ENCODE results near the gene POGZ. TPM values are rescaled to one million over a fixed set of nuclear protein-coding genes. Genes with fewer than 3 reads are reported as not detected.

Gene POGZ
- total RNA-seq, 1 donor from 2014 or later = 36.4 TPM

DNA sequence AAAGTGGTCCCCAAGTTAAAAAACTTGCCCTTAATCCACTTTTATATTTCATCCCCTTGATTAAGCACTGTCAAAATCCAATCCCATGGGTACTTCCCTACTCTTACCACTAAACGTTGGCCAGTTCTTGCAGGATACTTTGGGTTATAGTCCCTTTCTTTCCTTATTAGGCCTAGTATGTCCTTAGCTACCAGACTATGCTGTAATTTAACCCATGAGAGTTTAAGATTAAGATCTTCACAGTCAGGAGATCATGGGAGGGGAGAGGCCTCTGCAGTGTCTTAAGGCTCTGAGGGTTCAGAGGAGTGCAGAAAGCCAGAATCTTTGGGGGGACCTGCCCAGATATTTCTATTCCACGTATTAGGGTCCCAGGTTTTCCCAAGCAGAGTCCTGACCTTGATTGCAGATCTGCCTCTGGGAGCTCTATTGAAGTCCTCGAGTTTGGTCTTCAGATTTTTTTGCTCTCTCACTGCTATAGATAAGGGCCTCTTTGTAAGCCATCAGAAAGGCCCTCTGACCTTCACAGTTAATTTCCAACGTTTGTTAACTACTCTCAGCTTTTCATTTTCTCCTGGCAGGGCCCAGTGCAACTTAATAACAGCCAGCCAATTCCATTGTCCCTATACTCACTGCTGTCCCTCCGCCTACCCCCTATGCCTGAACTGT is 42.9 kb upstream of the POGZ start:
- no peaks in the 10 kb centered on the region for H3K36me3 ChIP-seq (ENCODE audit: control insufficient read depth, insufficient read depth, low read length)
- TF ChIP-seq, protein P1, sequence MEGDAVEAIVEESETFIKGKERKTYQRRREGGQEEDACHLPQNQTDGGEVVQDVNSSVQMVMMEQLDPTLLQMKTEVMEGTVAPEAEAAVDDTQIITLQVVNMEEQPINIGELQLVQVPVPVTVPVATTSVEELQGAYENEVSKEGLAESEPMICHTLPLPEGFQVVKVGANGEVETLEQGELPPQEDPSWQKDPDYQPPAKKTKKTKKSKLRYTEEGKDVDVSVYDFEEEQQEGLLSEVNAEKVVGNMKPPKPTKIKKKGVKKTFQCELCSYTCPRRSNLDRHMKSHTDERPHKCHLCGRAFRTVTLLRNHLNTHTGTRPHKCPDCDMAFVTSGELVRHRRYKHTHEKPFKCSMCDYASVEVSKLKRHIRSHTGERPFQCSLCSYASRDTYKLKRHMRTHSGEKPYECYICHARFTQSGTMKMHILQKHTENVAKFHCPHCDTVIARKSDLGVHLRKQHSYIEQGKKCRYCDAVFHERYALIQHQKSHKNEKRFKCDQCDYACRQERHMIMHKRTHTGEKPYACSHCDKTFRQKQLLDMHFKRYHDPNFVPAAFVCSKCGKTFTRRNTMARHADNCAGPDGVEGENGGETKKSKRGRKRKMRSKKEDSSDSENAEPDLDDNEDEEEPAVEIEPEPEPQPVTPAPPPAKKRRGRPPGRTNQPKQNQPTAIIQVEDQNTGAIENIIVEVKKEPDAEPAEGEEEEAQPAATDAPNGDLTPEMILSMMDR (IDR thresholded peaks at IDR 0.05; ENCODE audit: insufficient read depth, low read length, poor library complexity, severe bottlenecking) = no peak
- H3K4me3 ChIP-seq (ENCODE audit: low read depth, low read length) = no peak overlapping the region
- no peak for DNase-seq (ENCODE audit: low read depth)
- no peaks in the 10 kb centered on the region for H3K27me3 ChIP-seq (ENCODE audit: control insufficient read depth, insufficient read depth, low read length)

DNA sequence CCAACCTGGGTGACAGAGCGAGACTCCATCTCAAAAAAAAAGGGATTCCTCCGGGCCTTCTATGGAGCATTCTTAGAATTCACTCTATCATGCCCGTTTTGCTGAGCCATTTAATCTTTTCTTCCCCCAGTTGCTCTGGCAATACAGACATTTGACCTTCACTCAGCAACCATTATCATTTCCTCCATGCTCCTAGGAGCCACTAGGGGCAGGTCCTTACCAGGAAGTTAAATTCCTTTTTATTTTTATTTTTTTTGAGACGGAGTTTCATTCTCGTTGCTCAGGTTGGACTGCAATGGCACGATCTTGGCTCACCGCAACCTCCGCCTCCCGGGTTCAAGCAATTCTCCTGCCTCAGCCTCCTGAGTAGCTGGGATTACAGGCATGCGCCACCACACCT is 42.2 kb upstream of the POGZ start:
- no peaks in the 10 kb centered on the region for H3K36me3 ChIP-seq (ENCODE audit: control insufficient read depth, insufficient read depth, low read length)
- no peaks in the 10 kb centered on the region for H3K27me3 ChIP-seq (ENCODE audit: control insufficient read depth, insufficient read depth, low read length)
- TF ChIP-seq, protein P1 (IDR thresholded peaks at IDR 0.05; ENCODE audit: insufficient read depth, low read length, poor library complexity, severe bottlenecking) = peak; percentile 14
- H3K4me3 ChIP-seq (ENCODE audit: low read depth, low read length) = no peak overlapping the region
- no peak for DNase-seq (ENCODE audit: low read depth)

DNA sequence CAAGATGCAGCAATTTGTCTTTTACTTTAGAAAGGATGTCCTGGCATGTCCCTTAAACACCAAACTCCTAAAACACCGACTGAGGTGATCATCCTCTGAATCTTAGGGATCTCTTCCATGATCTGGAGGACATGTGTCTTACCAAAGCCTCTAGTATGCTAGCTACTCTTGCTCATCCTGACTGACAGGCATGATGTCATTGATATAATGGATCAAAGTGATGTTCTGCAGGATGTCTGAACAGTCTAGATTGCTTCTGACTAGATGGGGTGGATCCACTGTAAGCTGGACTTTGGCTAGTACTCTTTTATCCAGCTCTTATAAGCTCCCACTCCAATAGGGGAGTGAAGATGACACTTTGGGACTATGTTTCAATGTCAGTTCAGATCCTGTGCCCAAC is 40.6 kb upstream of the POGZ start:
- Histone ChIP-seq H3K36me3 (ENCODE audit: control insufficient read depth, insufficient read depth, low read length) (no peaks in the 10 kb centered on the region), H3K4me3 (ENCODE audit: low read depth, low read length) (no peak overlapping the region), H3K27me3 (ENCODE audit: control insufficient read depth, insufficient read depth, low read length) (no peaks in the 10 kb centered on the region)
- TF ChIP-seq, protein P1 (IDR thresholded peaks at IDR 0.05; ENCODE audit: insufficient read depth, low read length, poor library complexity, severe bottlenecking) = no peak
- no peak for DNase-seq (ENCODE audit: low read depth)

DNA sequence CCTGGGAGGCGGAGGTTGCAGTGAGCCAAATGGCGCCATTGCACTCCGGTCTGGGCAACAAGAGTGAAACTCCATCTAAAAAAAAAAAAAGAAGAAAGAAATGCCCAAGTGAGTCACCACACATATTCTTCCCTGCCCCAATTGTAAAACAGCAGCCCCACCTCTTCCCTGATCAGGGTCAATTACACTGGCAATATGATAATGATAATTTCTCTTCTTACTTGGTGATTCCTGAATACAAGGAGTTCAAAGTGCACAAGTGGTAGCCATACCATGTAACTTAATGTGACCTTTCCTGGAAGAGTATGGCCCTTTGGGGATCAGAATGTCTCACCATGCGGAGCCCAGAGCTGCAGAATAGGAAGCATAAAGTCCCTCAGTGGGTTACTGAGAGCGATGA is 40.1 kb upstream of the POGZ start:
- no peaks in the 10 kb centered on the region for H3K27me3 ChIP-seq (ENCODE audit: control insufficient read depth, insufficient read depth, low read length)
- TF ChIP-seq, protein P1 (IDR thresholded peaks at IDR 0.05; ENCODE audit: insufficient read depth, low read length, poor library complexity, severe bottlenecking) = no peak
- no peak for DNase-seq (ENCODE audit: low read depth)
- no peaks in the 10 kb centered on the region for H3K36me3 ChIP-seq (ENCODE audit: control insufficient read depth, insufficient read depth, low read length)
- H3K4me3 ChIP-seq (ENCODE audit: low read depth, low read length) = no peak overlapping the region

DNA sequence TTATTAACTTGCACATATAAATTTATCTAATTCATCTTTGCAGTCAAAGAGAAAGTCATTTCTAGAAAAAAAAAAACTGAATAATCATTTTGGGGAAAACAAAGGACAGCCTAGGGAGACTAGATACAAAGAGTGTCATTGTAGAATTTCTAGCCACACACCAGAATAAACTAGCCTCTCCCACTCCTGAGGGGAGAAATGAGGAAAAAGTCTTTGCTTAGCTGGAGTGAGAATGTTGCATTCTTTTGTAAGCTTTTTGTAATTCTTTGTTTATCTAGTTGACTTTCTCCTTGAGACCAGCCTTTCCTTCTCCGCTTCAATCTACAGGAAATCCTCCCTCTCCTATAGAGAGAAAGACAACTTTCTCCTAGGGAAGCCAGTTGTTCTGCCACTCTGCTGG is 36.0 kb upstream of the POGZ start:
- Histone ChIP-seq H3K27me3 (ENCODE audit: control insufficient read depth, insufficient read depth, low read length) (no peaks in the 10 kb centered on the region), H3K36me3 (ENCODE audit: control insufficient read depth, insufficient read depth, low read length) (no peaks in the 10 kb centered on the region), H3K4me3 (ENCODE audit: low read depth, low read length) (no peak overlapping the region)
- TF ChIP-seq, protein P1 (IDR thresholded peaks at IDR 0.05; ENCODE audit: insufficient read depth, low read length, poor library complexity, severe bottlenecking) = no peak
- no peak for DNase-seq (ENCODE audit: low read depth)

DNA sequence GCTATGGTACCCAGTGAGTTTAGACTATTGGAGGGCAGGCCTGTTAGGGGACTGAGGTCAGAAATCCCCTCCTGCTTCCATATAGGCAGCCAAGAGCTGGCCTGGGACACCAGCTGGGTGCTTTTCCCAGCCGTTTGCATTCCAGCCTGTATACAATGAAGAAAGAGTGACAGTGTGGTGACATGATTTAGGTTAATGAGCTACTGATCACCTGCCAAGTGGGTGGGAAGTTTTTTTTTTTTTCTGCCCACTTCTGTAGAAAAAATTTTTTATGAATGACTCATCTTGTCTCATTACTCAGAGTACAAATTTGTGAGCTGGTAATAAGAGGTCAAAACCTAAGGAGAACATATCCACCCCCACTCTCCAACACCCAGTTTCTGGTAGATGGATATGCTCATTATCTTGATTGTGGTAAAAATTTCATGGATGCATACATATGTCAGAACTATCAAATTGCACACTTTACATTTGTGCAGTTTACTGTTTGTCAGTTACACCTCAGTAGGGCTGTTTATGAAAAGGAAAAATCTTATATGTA is 35.5 kb upstream of the POGZ start:
- peak; percentile 65 for DNase-seq (ENCODE audit: low read depth)
- no peak overlapping the region for H3K4me3 ChIP-seq (ENCODE audit: low read depth, low read length)
- TF ChIP-seq, protein P1 (IDR thresholded peaks at IDR 0.05; ENCODE audit: insufficient read depth, low read length, poor library complexity, severe bottlenecking) = no peak
- no peaks in the 10 kb centered on the region for H3K27me3 ChIP-seq (ENCODE audit: control insufficient read depth, insufficient read depth, low read length)
- no peaks in the 10 kb centered on the region for H3K36me3 ChIP-seq (ENCODE audit: control insufficient read depth, insufficient read depth, low read length)
